K562 (cell line): ENCODE measurements around the gene FEV. TPM values are rescaled to one million over a fixed set of nuclear protein-coding genes. Genes with fewer than 3 reads are reported as not detected.

Source experiments
- ATAC-seq: fragments of 200-7000 bp; cut with Tn5 transposase; 3 replicates; pipeline ENCODE4 v1.9.1; 2020; ENCODE audit warnings: moderate library complexity
- BruUV-seq: library from RNA; stranded (reverse); fragments of 400-500 nt; replicated peaks from 2 replicates; lab custom pipeline; 2021; lab: Mats Ljungman, UMichigan
- CTCF ChIA-PET: fragments of 300-600 bp; formaldehyde crosslinking; extraction: SDS; loops from one replicate; lab custom pipeline; 2021; ENCODE audit warnings: low intra/inter-chr PET ratio; lab: Yijun Ruan, JAX
- POLR2A ChIA-PET: fragments of 300-600, 350-650 bp; sonication (Branson Sonifier 250); formaldehyde crosslinking; extraction: SDS; loops from one replicate; lab custom pipeline; 2021; ENCODE audit warnings: antibody characterized with exemption, inconsistent platforms; lab: Yijun Ruan, JAX
- DNase-seq, 4 experiments: peaks; one replicate each; pipeline versions ENCODE4 v3.0.0 to v3.0.0-alpha.2; 2011 to 2018; ENCODE audit warnings: low spot score in 3 of 4, mixed read lengths in 3 of 4; ENCODE audit errors: extremely low read depth in 1 of 4
- FAIRE-seq: peaks from 2 replicates; lab custom pipeline; 2011; peaks lifted over from hg19 to GRCh38; lab: Jason Lieb, UNC
- H2AFZ ChIP-seq: 2 replicates; pipeline ENCODE4 v1.6.0; 2011; ENCODE audit warnings: low read depth, low read length, control low read depth, inconsistent platforms
- H3K27ac ChIP-seq: fragments of 200-600 bp; 3 replicates; pipeline ENCODE4 v1.8.0; 2011; ENCODE audit warnings: low read depth, mild to moderate bottlenecking, control low read depth, inconsistent platforms, low read length, moderate library complexity, mixed read lengths; ENCODE audit errors: extremely low read depth
- H3K27me3 ChIP-seq, 2 experiments: fragments of 300-600 bp in 1 of 2; 2 replicates in 1 of 2; 3 replicates in 1 of 2; pipeline versions ENCODE4 v1.6.0 to v1.8.0; 2011; ENCODE audit warnings: inconsistent platforms in 2 of 2, low read length in 2 of 2, mild to moderate bottlenecking in 1 of 2, mixed read lengths in 1 of 2, moderate library complexity in 1 of 2; ENCODE audit not compliant: control insufficient read depth in 2 of 2, insufficient read depth in 2 of 2
- H3K36me3 ChIP-seq: fragments of 300-600 bp; 3 replicates; pipeline ENCODE4 v1.8.0; 2011; ENCODE audit warnings: mild to moderate bottlenecking, low read length, inconsistent platforms; ENCODE audit not compliant: control insufficient read depth, insufficient read depth
- H3K4me1 ChIP-seq, 2 experiments: fragments of 200-600 bp in 1 of 2; replicated peaks in 1 of 2; 2 replicates in 1 of 2; 3 replicates in 1 of 2; pipeline versions ENCODE4 v1.5.1 to v1.8.0; 2011; ENCODE audit warnings: inconsistent platforms in 2 of 2, low read length in 2 of 2, mild to moderate bottlenecking in 1 of 2, mixed read lengths in 1 of 2, moderate library complexity in 1 of 2; ENCODE audit not compliant: control insufficient read depth in 2 of 2, insufficient read depth in 2 of 2
- H3K4me2 ChIP-seq: 2 replicates; pipeline ENCODE4 v1.6.1; 2011; ENCODE audit warnings: low read length, control low read depth, inconsistent platforms, mixed read lengths; ENCODE audit not compliant: insufficient read depth
- H3K4me3 ChIP-seq: fragments of 200-600 bp; sonication (generic), shearing (Covaris generic); 2 replicates; pipeline ENCODE4 v1.5.1; 2016; ENCODE audit warnings: control low read depth, inconsistent platforms
- H3K79me2 ChIP-seq: fragments of 200-600 bp; 3 replicates; pipeline ENCODE4 v1.8.0; 2011; ENCODE audit warnings: low read length, inconsistent platforms; ENCODE audit not compliant: control insufficient read depth, insufficient read depth
- H3K9ac ChIP-seq, 2 experiments: 2 replicates each; pipeline versions ENCODE4 v1.6.0 to v1.6.1; 2011; ENCODE audit warnings: low read depth in 2 of 2, low read length in 2 of 2, control low read depth in 1 of 2, inconsistent platforms in 1 of 2, mild to moderate bottlenecking in 1 of 2, mixed read lengths in 1 of 2; ENCODE audit not compliant: insufficient read depth in 1 of 2
- H3K9me1 ChIP-seq: one replicate; pipeline ENCODE4 v1.6.0; 2011; ENCODE audit warnings: inconsistent platforms, mild to moderate bottlenecking, low read length, moderate library complexity; ENCODE audit not compliant: control insufficient read depth, insufficient read depth
- H3K9me3 ChIP-seq: replicated peaks from 2 replicates; pipeline ENCODE4 v1.5.1; 2011; ENCODE audit warnings: low read depth, low read length, inconsistent platforms; ENCODE audit not compliant: control insufficient read depth, insufficient read depth
- H4K20me1 ChIP-seq: replicated peaks from 2 replicates; pipeline ENCODE4 v1.6.1; 2011; ENCODE audit warnings: low read length, inconsistent platforms, mixed read lengths; ENCODE audit not compliant: control insufficient read depth, insufficient read depth
- C11orf30 ChIP-seq: fragments of 450-650 bp; IDR thresholded peaks from 2 replicates; pipeline ENCODE4 v1.6.1; 2016; ENCODE audit warnings: low read depth, mild to moderate bottlenecking
- E4F1 ChIP-seq: fragments of 250-450 bp; sonication (Bioruptor Pico); IDR thresholded peaks from 2 replicates; pipeline ENCODE4 v1.5.0; 2021; ENCODE audit warnings: mild to moderate bottlenecking, borderline replicate concordance
- HDAC1 ChIP-seq, 2 experiments: fragments of 450-650 bp; IDR thresholded peaks; 2 replicates each; pipeline ENCODE4 v1.6.1; 2016 to 2017; ENCODE audit warnings: inconsistent platforms in 1 of 2, mild to moderate bottlenecking in 1 of 2, moderate library complexity in 1 of 2
- HDAC6 ChIP-seq: IDR thresholded peaks from 2 replicates; pipeline ENCODE4 v1.6.1; 2012; ENCODE audit warnings: low read depth, mild to moderate bottlenecking, control low read depth, inconsistent platforms, low read length, moderate library complexity
- JUN ChIP-seq, 2 experiments: sonication (generic) in 1 of 2; formaldehyde crosslinking in 1 of 2; IDR thresholded peaks; 2 replicates each; pipeline versions ENCODE4 v1.6.1 to v1.8.0; 2012 to 2022; ENCODE audit warnings: borderline replicate concordance in 2 of 2, mild to moderate bottlenecking in 2 of 2, improper control_type of control experiment in 1 of 2, low read depth in 1 of 2, low read length in 1 of 2, missing genetic modification reagents in 1 of 2
- POLR2B ChIP-seq: fragments of 450-650 bp; IDR thresholded peaks from 2 replicates; pipeline ENCODE4 v1.6.1; 2018; ENCODE audit warnings: low read depth; ENCODE audit not compliant: partially characterized antibody
- RAD21 ChIP-seq, 2 experiments: fragments of 250-450 bp in 1 of 2; fragments of 450-650 bp in 1 of 2; sonication (Bioruptor Pico) in 1 of 2; formaldehyde crosslinking in 1 of 2; IDR thresholded peaks in 1 of 2; conservative IDR thresholded peaks in 1 of 2; 2 replicates each; pipeline versions ENCODE4 v1.4.0 to v1.8.0; 2020 to 2022; ENCODE audit warnings: mild to moderate bottlenecking in 2 of 2, moderate library complexity in 1 of 2
- ZC3H8 ChIP-seq: fragments of 450-650 bp; IDR thresholded peaks from 2 replicates; pipeline ENCODE4 v1.6.1; 2017
- ZSCAN32 ChIP-seq: fragments of 450-650 bp; formaldehyde crosslinking; IDR thresholded peaks from 2 replicates; pipeline ENCODE4 v1.4.0; 2020; ENCODE audit warnings: mild to moderate bottlenecking, moderate library complexity
- WGBS: fragments of 100-300 bp; shearing (Covaris generic); methylation state at CpG from one replicate; pipeline ENCODE4 v1.1.6; 2016; ENCODE audit warnings: low coverage, mixed read lengths; ENCODE audit not compliant: insufficient coverage; ENCODE audit errors: missing lambda C conversion rate; 5-methylcytosine and 5-hydroxymethylcytosine counted together
- in situ Hi-C: fragments of 300-500 bp; cut with MboI; formaldehyde crosslinking; loops from 4 replicates; pipeline ENCODE4 v1.15.0; 2018; ENCODE audit warnings: inconsistent platforms, mixed read lengths
- intact Hi-C: fragments of 100-400 bp; cut with micrococcal nuclease; formaldehyde crosslinking; loops from 2 replicates; pipeline ENCODE4 v1.14.2; 2022
- polyA plus RNA-seq, 8 experiments: library from polyadenylated mRNA; depleted of rRNA in 4 of 8; stranded (reverse) in 5 of 8; unstranded in 3 of 8; fragments of >200 nt; fragmentation: Nextera tagmentation in 2 of 8; fragmentation: Illumina TruSeq in 1 of 8; extraction: Ambion mirVana in 2 of 8; extraction: Trizol in 1 of 8; gene quantifications; 2 replicates each; pipeline versions ENCODE4 v1.2.1 to v1.2.3, GENCODE V29; 2011 to 2014; ENCODE audit warnings: inconsistent platforms in 1 of 8, missing spikeins in 1 of 8
- total RNA-seq, 7 experiments: library from RNA; depleted of rRNA in 6 of 7; stranded (reverse); fragments of >200 nt in 6 of 7; fragmentation: Illumina TruSeq in 2 of 7; extraction: Trizol in 2 of 7; gene quantifications; 2 replicates each; pipeline versions ENCODE4 v1.2.1 to v1.2.3, GENCODE V29; 2011 to 2021; ENCODE audit warnings: low replicate concordance in 1 of 7
- TF ChIP-seq, protein P1 (sequence below): sonication (generic); formaldehyde crosslinking; IDR thresholded peaks from 2 replicates; pipeline ENCODE4 v1.8.1; 2023; ENCODE audit warnings: mild to moderate bottlenecking, missing genetic modification reagents
- TF ChIP-seq, protein P2 (sequence below), 3 experiments: IDR thresholded peaks in 2 of 3; conservative IDR thresholded peaks in 1 of 3; 2 replicates each; pipeline ENCODE4 v1.5.1; 2011 to 2012; ENCODE audit warnings: low read length in 3 of 3, mild to moderate bottlenecking in 3 of 3, control low read depth in 2 of 3, improper control_type of control experiment in 1 of 3, inconsistent platforms in 1 of 3, low read depth in 1 of 3, mixed read lengths in 1 of 3, moderate library complexity in 1 of 3; ENCODE audit not compliant: insufficient read depth in 2 of 3

FEV gene
- total and polyA plus RNA-seq, 9 of the 15 experiments (the other 6 are each of a cell fraction or from before 2014, with no cell fraction given) = 0.08 to 1.6 (median 0.62) TPM; not detected in 1

DNA sequence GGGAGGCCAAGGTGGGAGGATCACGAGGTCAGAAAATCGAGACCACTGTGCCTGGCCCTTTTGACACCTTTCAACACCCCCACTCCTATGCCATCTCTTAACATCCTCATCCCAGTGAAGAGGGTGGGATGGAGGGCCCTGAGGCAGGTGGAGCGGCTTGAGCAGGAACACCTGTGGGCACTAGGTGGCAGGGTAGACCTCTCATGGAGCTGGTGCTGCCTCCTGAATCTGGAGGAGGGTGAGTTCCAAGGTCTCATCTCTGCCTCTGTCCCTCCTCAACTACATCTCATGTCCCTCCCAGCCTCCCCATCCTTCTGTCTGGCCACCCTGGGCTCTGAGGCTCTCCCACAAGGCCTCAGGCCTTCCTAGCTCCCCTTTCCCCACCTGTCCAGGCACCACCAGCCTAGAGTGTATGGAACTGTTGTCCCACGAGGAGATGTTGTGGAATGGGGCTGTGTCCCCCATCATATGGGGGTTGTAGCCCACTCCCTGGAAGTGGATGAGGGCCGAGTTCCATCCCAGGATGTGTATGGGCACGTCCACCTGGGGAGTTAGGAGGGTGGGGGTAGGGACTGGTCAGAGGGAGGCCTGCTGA, 25.3 kb upstream of the FEV start:
- no peak overlapping the region for H3K4me2 ChIP-seq
- peak; percentile 23 to 48 (median 26) for DNase-seq
- intact Hi-C loops (no loop called here), in situ Hi-C loops (no loop called here)
- H3K79me2 ChIP-seq = no peaks in the 10 kb centered on the region
- FAIRE-seq = no peak
- no peak overlapping the region for H2AFZ ChIP-seq
- BruUV-seq = no TSS peak
- POLR2A ChIA-PET = no interaction called here
- no peaks in the 10 kb centered on the region for H3K36me3 ChIP-seq
- WGBS = 0% methylated on average over 6 of the region's 6 CpGs
- peak; percentile 89 for ATAC-seq
- H3K27ac ChIP-seq = no peak overlapping the region
- H3K4me1 ChIP-seq = no peaks in the 10 kb centered on the region; a peak in 1 of 5 replicates
- H3K27me3 ChIP-seq = peaks cover 0 to 21% of the 10 kb centered on the region in 2 experiments; a peak in 2 of 5 replicates
- no peaks in the 10 kb centered on the region for H3K9me3 ChIP-seq
- no peaks in the 10 kb centered on the region for H3K9me1 ChIP-seq
- no peak overlapping the region for H3K4me3 ChIP-seq
- no peaks in the 10 kb centered on the region; the same call in 1 of the 2 replicates for H4K20me1 ChIP-seq
- CTCF ChIA-PET = no interaction called here
- H3K9ac ChIP-seq = no peak overlapping the region
- TF ChIP-seq E4F1 (CRISPR knock-in tag) = no peak
- no peak for TF ChIP-seq JUN (IDR thresholded peaks at IDR 0.05; ENCODE audit: borderline replicate concordance, low read depth, low read length)
- TF ChIP-seq JUN (CRISPR knock-in tag; IDR thresholded peaks at IDR 0.05; ENCODE audit: borderline replicate concordance) = no peak
- no peak for TF ChIP-seq HDAC1 (IDR thresholded peaks at IDR 0.05)
- no peak for TF ChIP-seq ZSCAN32 (CRISPR knock-in tag)
- TF ChIP-seq POLR2B = no peak
- TF ChIP-seq HDAC6 = no peak
- TF ChIP-seq, protein P1, sequence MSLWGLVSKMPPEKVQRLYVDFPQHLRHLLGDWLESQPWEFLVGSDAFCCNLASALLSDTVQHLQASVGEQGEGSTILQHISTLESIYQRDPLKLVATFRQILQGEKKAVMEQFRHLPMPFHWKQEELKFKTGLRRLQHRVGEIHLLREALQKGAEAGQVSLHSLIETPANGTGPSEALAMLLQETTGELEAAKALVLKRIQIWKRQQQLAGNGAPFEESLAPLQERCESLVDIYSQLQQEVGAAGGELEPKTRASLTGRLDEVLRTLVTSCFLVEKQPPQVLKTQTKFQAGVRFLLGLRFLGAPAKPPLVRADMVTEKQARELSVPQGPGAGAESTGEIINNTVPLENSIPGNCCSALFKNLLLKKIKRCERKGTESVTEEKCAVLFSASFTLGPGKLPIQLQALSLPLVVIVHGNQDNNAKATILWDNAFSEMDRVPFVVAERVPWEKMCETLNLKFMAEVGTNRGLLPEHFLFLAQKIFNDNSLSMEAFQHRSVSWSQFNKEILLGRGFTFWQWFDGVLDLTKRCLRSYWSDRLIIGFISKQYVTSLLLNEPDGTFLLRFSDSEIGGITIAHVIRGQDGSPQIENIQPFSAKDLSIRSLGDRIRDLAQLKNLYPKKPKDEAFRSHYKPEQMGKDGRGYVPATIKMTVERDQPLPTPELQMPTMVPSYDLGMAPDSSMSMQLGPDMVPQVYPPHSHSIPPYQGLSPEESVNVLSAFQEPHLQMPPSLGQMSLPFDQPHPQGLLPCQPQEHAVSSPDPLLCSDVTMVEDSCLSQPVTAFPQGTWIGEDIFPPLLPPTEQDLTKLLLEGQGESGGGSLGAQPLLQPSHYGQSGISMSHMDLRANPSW (CRISPR knock-in tag) = no peak
- no peak for TF ChIP-seq ZC3H8
- no peak for TF ChIP-seq C11orf30
- TF ChIP-seq, protein P2, sequence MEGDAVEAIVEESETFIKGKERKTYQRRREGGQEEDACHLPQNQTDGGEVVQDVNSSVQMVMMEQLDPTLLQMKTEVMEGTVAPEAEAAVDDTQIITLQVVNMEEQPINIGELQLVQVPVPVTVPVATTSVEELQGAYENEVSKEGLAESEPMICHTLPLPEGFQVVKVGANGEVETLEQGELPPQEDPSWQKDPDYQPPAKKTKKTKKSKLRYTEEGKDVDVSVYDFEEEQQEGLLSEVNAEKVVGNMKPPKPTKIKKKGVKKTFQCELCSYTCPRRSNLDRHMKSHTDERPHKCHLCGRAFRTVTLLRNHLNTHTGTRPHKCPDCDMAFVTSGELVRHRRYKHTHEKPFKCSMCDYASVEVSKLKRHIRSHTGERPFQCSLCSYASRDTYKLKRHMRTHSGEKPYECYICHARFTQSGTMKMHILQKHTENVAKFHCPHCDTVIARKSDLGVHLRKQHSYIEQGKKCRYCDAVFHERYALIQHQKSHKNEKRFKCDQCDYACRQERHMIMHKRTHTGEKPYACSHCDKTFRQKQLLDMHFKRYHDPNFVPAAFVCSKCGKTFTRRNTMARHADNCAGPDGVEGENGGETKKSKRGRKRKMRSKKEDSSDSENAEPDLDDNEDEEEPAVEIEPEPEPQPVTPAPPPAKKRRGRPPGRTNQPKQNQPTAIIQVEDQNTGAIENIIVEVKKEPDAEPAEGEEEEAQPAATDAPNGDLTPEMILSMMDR (IDR thresholded peaks at IDR 0.05 in 2 of 3, conservative IDR thresholded peaks at IDR 0.05 in 1 of 3; ENCODE audit: insufficient read depth in 2 of 3, low read depth in 1 of 3, low read length in 3 of 3) = peak; percentile 47 to 54 (median 51)
- TF ChIP-seq RAD21 (CRISPR knock-in tag; conservative IDR thresholded peaks at IDR 0.05 in 1 of 2, IDR thresholded peaks at IDR 0.05 in 1 of 2) = peak in 1 of 2 experiments; percentile 41; a peak in 2 of 4 replicates
